Measurements from ENCODE around the gene MYL12A. TPM values are rescaled to one million over a fixed set of nuclear protein-coding genes. Genes with fewer than 3 reads are reported as not detected.

MYL12A gene
- total RNA-seq, 1 experiment from 2014 or later: 314 TPM

DNA sequence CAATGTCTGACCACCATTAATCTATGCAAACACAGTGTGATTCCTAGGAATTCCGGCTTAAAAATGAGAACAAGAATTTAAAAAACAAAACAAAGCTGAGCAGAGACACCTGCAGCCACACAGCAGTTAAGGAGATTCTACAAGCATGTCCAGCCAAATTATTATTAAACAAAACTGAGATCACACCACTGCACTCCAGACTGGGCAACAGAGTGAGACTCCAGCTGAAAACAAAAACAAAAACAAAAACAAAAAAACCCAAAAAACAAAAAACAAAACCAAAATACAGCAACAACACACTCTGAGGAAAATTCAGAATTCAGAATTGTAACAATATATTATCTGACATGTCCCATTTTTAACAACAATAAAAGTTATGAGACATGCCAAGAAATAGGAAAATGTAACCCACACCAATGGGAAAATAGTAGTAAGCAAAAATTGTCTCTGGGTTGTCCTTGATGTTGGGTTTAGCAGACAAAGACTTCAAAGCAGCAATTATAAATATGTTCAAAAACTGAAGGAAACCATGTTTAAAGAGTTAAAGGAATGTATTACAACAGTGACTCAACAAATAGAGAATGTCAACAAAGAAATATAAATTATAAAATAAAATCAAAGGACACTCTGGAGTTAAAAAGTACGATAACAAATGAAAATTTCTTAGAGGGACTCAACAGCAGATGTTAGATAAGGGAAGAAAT is 47.5 kb upstream of the MYL12A start:
- H3K27me3 ChIP-seq (ENCODE audit: insufficient read depth, low read length): no peaks in the 10 kb centered on the region
- H2AFZ ChIP-seq (ENCODE audit: low read depth, low read length, poor library complexity, severe bottlenecking): no peak overlapping the region
- no peak overlapping the region for H3K9ac ChIP-seq (ENCODE audit: low read length)
- H3K36me3 ChIP-seq (ENCODE audit: control insufficient read depth in 1 of 2, insufficient read depth in 2 of 2, low read length in 2 of 2): no peaks in the 10 kb centered on the region
- no peak overlapping the region for H3K4me2 ChIP-seq (ENCODE audit: low read length)
- intact Hi-C loops (cut with micrococcal nuclease): no loop called here
- ATAC-seq: no peak
- no peaks in the 10 kb centered on the region for H3K79me2 ChIP-seq (ENCODE audit: insufficient read depth, low read length)
- POLR2A ChIA-PET: no interaction called here
- no peaks in the 10 kb centered on the region for H4K20me1 ChIP-seq (ENCODE audit: insufficient read depth)
- RAD21 ChIA-PET (ENCODE audit: low non-redundant PET in 1 of 2, low total read pairs in 2 of 2, uncharacterized antibody in 2 of 2, unreplicated experiment in 2 of 2): no interaction called here
- H3K4me3 ChIP-seq (replicated peaks in 1 of 2; ENCODE audit: low read depth in 1 of 2, low read length in 2 of 2): no peak overlapping the region
- no peak for DNase-seq (ENCODE audit: low read depth, low spot score)
- H3K4me1 ChIP-seq (ENCODE audit: control insufficient read depth in 1 of 2, insufficient read depth in 2 of 2, low read length in 2 of 2): no peaks in the 10 kb centered on the region
- CTCF ChIA-PET: no interaction called here
- TF ChIP-seq, protein P1, sequence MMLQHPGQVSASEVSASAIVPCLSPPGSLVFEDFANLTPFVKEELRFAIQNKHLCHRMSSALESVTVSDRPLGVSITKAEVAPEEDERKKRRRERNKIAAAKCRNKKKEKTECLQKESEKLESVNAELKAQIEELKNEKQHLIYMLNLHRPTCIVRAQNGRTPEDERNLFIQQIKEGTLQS (IDR thresholded peaks at IDR 0.05): no peak
- TF ChIP-seq, protein P2, sequence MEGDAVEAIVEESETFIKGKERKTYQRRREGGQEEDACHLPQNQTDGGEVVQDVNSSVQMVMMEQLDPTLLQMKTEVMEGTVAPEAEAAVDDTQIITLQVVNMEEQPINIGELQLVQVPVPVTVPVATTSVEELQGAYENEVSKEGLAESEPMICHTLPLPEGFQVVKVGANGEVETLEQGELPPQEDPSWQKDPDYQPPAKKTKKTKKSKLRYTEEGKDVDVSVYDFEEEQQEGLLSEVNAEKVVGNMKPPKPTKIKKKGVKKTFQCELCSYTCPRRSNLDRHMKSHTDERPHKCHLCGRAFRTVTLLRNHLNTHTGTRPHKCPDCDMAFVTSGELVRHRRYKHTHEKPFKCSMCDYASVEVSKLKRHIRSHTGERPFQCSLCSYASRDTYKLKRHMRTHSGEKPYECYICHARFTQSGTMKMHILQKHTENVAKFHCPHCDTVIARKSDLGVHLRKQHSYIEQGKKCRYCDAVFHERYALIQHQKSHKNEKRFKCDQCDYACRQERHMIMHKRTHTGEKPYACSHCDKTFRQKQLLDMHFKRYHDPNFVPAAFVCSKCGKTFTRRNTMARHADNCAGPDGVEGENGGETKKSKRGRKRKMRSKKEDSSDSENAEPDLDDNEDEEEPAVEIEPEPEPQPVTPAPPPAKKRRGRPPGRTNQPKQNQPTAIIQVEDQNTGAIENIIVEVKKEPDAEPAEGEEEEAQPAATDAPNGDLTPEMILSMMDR (IDR thresholded peaks at IDR 0.05 in 2 of 3, conservative IDR thresholded peaks at IDR 0.05 in 1 of 3; ENCODE audit: borderline replicate concordance in 1 of 3, insufficient read depth in 1 of 3, low read depth in 2 of 3, low read length in 2 of 3): no peak
- TF ChIP-seq SP1 (IDR thresholded peaks at IDR 0.05; ENCODE audit: low read depth) (no peak), YY1 (IDR thresholded peaks at IDR 0.05; ENCODE audit: extremely low read depth, insufficient replicate concordance, low read depth, low read length) (no peak)
- no peak overlapping the region for H3K27ac ChIP-seq (ENCODE audit: low read depth, low read length)
- no TSS peak for BruUV-seq (replicated peaks)
- no peaks in the 10 kb centered on the region for H3K9me2 ChIP-seq (ENCODE audit: insufficient read depth)
- no peaks in the 10 kb centered on the region; a peak in 1 of 4 replicates for H3K9me3 ChIP-seq (ENCODE audit: control insufficient read depth in 1 of 2, insufficient read depth in 1 of 2, low read depth in 1 of 2, low read length in 2 of 2)

DNA sequence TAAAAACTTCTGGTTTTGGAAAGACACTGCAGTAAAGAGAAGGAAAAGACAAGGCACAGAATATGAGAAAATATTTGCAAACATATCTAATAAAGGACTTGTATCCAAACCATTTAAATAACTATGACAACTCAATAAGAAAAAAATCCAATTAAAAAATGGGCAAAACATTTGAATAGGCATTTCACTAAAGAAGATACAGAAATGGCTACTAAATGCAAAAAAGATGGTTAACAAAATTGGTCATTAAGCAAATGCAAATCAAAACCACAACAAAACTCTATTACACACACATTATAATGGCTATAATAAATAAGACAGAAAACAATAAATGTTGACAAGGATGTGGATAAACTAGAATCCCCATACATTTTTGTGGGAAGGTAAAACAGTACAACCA is 42.4 kb upstream of the MYL12A start:
- Histone ChIP-seq H2AFZ (ENCODE audit: low read depth, low read length, poor library complexity, severe bottlenecking) (no peak overlapping the region), H3K9me3 (ENCODE audit: control insufficient read depth in 1 of 2, insufficient read depth in 1 of 2, low read depth in 1 of 2, low read length in 2 of 2) (no peaks in the 10 kb centered on the region; a peak in 1 of 4 replicates), H3K9ac (ENCODE audit: low read length) (no peak overlapping the region), H3K9me2 (ENCODE audit: insufficient read depth) (no peaks in the 10 kb centered on the region), H3K4me1 (ENCODE audit: control insufficient read depth in 1 of 2, insufficient read depth in 2 of 2, low read length in 2 of 2) (peaks cover 3 to 22% of the 10 kb centered on the region in 2 experiments; a peak in 3 of 4 replicates), H3K79me2 (ENCODE audit: insufficient read depth, low read length) (no peaks in the 10 kb centered on the region), H3K4me3 (replicated peaks in 1 of 2; ENCODE audit: low read depth in 1 of 2, low read length in 2 of 2) (no peak overlapping the region), H3K4me2 (ENCODE audit: low read length) (no peak overlapping the region), H3K27ac (ENCODE audit: low read depth, low read length) (no peak overlapping the region), H3K36me3 (ENCODE audit: control insufficient read depth in 1 of 2, insufficient read depth in 2 of 2, low read length in 2 of 2) (no peaks in the 10 kb centered on the region), H3K27me3 (ENCODE audit: insufficient read depth, low read length) (no peaks in the 10 kb centered on the region), H4K20me1 (ENCODE audit: insufficient read depth) (no peaks in the 10 kb centered on the region)
- DNase-seq (ENCODE audit: low read depth, low spot score) (no peak), ATAC-seq (no peak)
- no TSS peak for BruUV-seq (replicated peaks)
- CTCF ChIA-PET: no interaction called here
- RAD21 ChIA-PET (ENCODE audit: low non-redundant PET in 1 of 2, low total read pairs in 2 of 2, uncharacterized antibody in 2 of 2, unreplicated experiment in 2 of 2): no interaction called here
- TF ChIP-seq POLR2A (IDR thresholded peaks at IDR 0.05; ENCODE audit: borderline replicate concordance, extremely low read depth, insufficient read depth, insufficient read length) (no peak), SIN3A (IDR thresholded peaks at IDR 0.05; ENCODE audit: low read depth) (no peak), ZNF274 (IDR thresholded peaks at IDR 0.05; ENCODE audit: low read depth, low read length) (no peak), ZBTB33 (IDR thresholded peaks at IDR 0.05; ENCODE audit: extremely low read depth, insufficient replicate concordance, low read length) (no peak), CBX3 (IDR thresholded peaks at IDR 0.05; ENCODE audit: low read depth) (no peak), EGR1 (IDR thresholded peaks at IDR 0.05; ENCODE audit: low read depth) (no peak), YY1 (IDR thresholded peaks at IDR 0.05; ENCODE audit: extremely low read depth, insufficient replicate concordance, low read depth, low read length) (no peak)
- TF ChIP-seq, protein P3, sequence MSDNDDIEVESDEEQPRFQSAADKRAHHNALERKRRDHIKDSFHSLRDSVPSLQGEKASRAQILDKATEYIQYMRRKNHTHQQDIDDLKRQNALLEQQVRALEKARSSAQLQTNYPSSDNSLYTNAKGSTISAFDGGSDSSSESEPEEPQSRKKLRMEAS (IDR thresholded peaks at IDR 0.05): no peak
- POLR2A ChIA-PET: no interaction called here
- intact Hi-C loops (cut with micrococcal nuclease): no loop called here

All from HCT116 (cell line).